ENCODE measurements around the gene CMTM8. TPM values are rescaled to one million over a fixed set of nuclear protein-coding genes. Genes with fewer than 3 reads are reported as not detected.
"Not testable (repeated sequence)": the region's sequence is repeated elsewhere in the genome, so short reads cannot be mapped to it uniquely, and the experiment has no call there.

CMTM8 gene, protein sequence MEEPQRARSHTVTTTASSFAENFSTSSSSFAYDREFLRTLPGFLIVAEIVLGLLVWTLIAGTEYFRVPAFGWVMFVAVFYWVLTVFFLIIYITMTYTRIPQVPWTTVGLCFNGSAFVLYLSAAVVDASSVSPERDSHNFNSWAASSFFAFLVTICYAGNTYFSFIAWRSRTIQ
- total RNA-seq (1 to 10 TPM; 6.1 to 7.5 TPM), total RNA-seq (1.6 to 45.5 (median 6.5) reads per million in 172 experiments)
- 7.4 TPM for polyA plus RNA-seq (2013, experiment 1 of 2)
- 10.6 TPM for polyA plus RNA-seq (2013, experiment 2 of 2)

DNA sequence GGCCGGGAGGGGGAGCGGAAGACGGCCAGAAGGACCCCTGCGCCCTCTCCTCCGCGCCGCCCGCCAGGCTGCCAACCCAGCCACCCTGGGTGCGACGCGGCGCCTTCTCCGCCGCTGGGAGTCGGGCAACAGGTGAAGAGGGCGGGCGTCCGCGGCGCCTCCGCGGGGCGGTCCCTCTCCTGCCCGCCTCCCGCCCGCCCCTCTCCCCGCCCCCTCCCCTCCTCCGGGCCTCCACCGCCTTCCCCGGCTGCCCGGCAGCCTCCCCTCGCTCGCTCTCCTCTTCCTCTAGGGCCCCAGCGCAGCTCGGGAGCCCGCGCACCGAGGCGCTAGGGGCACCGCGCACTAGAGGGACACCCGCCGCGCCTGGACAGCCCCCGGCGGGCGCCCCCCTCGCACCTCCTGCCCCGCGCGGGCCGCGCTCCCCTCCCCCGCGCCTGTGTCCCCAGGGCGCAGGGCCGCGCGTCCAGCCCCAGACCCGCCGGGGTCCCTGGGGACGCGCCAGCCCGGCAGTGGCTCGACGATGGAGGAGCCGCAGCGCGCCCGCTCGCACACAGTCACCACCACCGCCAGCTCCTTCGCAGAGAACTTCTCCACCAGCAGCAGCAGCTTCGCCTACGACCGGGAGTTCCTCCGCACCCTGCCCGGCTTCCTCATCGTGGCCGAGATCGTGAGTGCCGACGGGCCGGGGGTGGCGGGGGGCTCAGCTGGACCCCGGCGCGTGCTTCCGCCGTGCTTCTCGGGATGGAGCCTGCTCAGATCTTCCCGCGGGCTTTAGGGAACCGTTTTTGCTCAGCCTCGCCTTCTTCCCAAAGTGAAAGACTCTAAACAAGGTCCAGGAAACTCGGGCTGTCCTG, at the start of gene CMTM8:
CMTM8 (plus strand) TSS at position 228 of the 854 bp plus-strand sequence; CDS start at position 521, 293 bp downstream.
- H3K27me3 Mint-ChIP-seq: no peaks in the 10 kb centered on the region
- Histone ChIP-seq H3K36me3 (ENCODE audit: insufficient read depth, low read length) (no peaks in the 10 kb centered on the region), H3K27ac (ENCODE audit: low read depth in 1 of 2, low read length in 2 of 2) (no peak within 1 kb of the TSS), H3K4me3 (ENCODE audit: low read length) (peak within 1 kb of the TSS; percentile 80), H3K4me1 (ENCODE audit: insufficient read depth, low read length) (peaks cover 31% of the 10 kb centered on the region), H3K9me3 (ENCODE audit: control insufficient read depth in 1 of 2, insufficient read depth in 1 of 2, low read length in 2 of 2) (no peaks in the 10 kb centered on the region), H3K27me3 (ENCODE audit: control insufficient read depth in 1 of 2, insufficient read depth in 2 of 2, low read length in 2 of 2) (no peaks in the 10 kb centered on the region)
- H3K9me3 Mint-ChIP-seq: no peaks in the 10 kb centered on the region
- peak; percentile 44 to 89 (median 72) for DNase-seq
- peak; percentile 82 for ATAC-seq (ENCODE audit: poor library complexity)
- POLR2A ChIA-PET: interaction anchor here (0.6 to 3.5 kb wide), 12 partner anchors 35 to 1012 kb away, joined by 3 to 24 read pairs (median 3); no protein-coding TSS in a partner anchor
- TF ChIP-seq, protein P1, sequence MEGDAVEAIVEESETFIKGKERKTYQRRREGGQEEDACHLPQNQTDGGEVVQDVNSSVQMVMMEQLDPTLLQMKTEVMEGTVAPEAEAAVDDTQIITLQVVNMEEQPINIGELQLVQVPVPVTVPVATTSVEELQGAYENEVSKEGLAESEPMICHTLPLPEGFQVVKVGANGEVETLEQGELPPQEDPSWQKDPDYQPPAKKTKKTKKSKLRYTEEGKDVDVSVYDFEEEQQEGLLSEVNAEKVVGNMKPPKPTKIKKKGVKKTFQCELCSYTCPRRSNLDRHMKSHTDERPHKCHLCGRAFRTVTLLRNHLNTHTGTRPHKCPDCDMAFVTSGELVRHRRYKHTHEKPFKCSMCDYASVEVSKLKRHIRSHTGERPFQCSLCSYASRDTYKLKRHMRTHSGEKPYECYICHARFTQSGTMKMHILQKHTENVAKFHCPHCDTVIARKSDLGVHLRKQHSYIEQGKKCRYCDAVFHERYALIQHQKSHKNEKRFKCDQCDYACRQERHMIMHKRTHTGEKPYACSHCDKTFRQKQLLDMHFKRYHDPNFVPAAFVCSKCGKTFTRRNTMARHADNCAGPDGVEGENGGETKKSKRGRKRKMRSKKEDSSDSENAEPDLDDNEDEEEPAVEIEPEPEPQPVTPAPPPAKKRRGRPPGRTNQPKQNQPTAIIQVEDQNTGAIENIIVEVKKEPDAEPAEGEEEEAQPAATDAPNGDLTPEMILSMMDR (IDR thresholded peaks at IDR 0.05): no peak
- H3K4me3 Mint-ChIP-seq: peak within 1 kb of the TSS; percentile 93
- H3K27ac Mint-ChIP-seq: peak within 1 kb of the TSS; percentile 79
- peaks cover 51% of the 10 kb centered on the region for H3K4me1 Mint-ChIP-seq (ENCODE audit: low read depth)
- H3K36me3 Mint-ChIP-seq (ENCODE audit: low read depth): peaks cover 12% of the 10 kb centered on the region
- intact Hi-C loops (cut with DNase I, micrococcal nuclease): loop anchor here (5.0 kb wide), 4 partner anchors 49 to 444 kb away; no protein-coding TSS in a partner anchor
- CTCF ChIA-PET: interaction anchor here (0.9 to 2.3 kb wide), 9 partner anchors 7 to 229 kb away, joined by 3 to 13 read pairs (median 5); no protein-coding TSS in a partner anchor

DNA sequence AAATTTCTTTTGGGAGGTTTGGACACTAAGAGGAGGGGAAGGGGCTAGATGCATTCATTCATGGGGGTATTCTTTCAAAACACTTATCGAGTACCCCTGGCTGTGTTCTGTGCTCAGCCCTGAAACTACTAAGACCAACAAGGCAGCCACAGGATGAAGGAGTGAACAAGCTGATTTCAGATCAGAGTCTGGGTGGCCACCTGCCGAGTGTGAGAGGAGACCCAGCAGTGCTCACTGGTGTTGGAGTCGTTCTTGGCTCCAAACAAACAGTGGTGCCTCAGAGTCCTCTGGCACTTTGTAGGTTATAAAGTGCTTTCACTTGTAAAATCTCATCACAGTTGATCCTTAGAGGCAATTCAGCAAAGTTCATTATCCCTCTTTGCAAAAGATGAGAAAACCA, 48.8 kb upstream of the CMTM8 start:
- no peaks in the 10 kb centered on the region for H3K4me1 Mint-ChIP-seq (ENCODE audit: low read depth)
- no peak overlapping the region for H3K27ac Mint-ChIP-seq
- H3K36me3 Mint-ChIP-seq (ENCODE audit: low read depth): no peaks in the 10 kb centered on the region
- no peaks in the 10 kb centered on the region for H3K9me3 Mint-ChIP-seq
- ChIA-PET CTCF (no interaction called here), POLR2A (no interaction called here)
- Histone ChIP-seq H3K4me3 (ENCODE audit: low read length) (no peak overlapping the region), H3K9me3 (ENCODE audit: control insufficient read depth in 1 of 2, insufficient read depth in 1 of 2, low read length in 2 of 2) (no peaks in the 10 kb centered on the region), H3K4me1 (ENCODE audit: insufficient read depth, low read length) (no peaks in the 10 kb centered on the region), H3K27ac (ENCODE audit: low read depth in 1 of 2, low read length in 2 of 2) (no peak overlapping the region), H3K27me3 (ENCODE audit: control insufficient read depth in 1 of 2, insufficient read depth in 2 of 2, low read length in 2 of 2) (no peaks in the 10 kb centered on the region), H3K36me3 (ENCODE audit: insufficient read depth, low read length) (no peaks in the 10 kb centered on the region)
- no peak for DNase-seq
- intact Hi-C loops (cut with DNase I, micrococcal nuclease): no loop called here
- no peak overlapping the region for H3K4me3 Mint-ChIP-seq
- no peak for ATAC-seq (ENCODE audit: poor library complexity)
- no peaks in the 10 kb centered on the region for H3K27me3 Mint-ChIP-seq
- TF ChIP-seq, protein P1 (IDR thresholded peaks at IDR 0.05): no peak

DNA sequence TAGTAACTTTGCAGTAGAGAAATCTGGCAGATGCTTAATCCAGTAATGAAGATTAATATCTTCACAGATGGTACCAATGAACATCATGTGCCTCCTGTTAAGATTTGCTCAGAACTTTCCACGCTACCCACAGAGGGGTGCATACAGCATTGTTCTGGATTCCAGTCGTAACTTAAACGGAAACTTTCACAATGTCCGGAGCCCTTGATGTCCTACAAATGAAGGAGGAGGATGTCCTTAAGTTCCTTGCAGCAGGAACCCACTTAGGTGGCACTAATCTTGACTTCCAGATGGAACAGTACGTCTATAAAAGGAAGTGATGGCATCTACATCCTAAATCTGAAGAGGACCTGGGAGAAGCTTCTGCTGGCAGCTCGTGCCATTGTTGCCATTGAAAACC, 47.9 kb upstream of the CMTM8 start:
- H3K9me3 ChIP-seq (ENCODE audit: control insufficient read depth in 1 of 2, insufficient read depth in 1 of 2, low read length in 2 of 2); H3K36me3 ChIP-seq (ENCODE audit: insufficient read depth, low read length); H3K36me3 Mint-ChIP-seq (ENCODE audit: low read depth); H3K4me1 ChIP-seq (ENCODE audit: insufficient read depth, low read length); H3K4me3 Mint-ChIP-seq; H3K4me1 Mint-ChIP-seq (ENCODE audit: low read depth); POLR2A ChIA-PET; ATAC-seq (ENCODE audit: poor library complexity); H3K27ac Mint-ChIP-seq; H3K27me3 Mint-ChIP-seq; DNase-seq; H3K4me3 ChIP-seq (ENCODE audit: low read length); H3K27ac ChIP-seq (ENCODE audit: low read depth in 1 of 2, low read length in 2 of 2); intact Hi-C loops (cut with DNase I, micrococcal nuclease); H3K9me3 Mint-ChIP-seq; CTCF ChIA-PET; H3K27me3 ChIP-seq (ENCODE audit: control insufficient read depth in 1 of 2, insufficient read depth in 2 of 2, low read length in 2 of 2): not testable (repeated sequence)
